OCI-M1 (cell line): ENCODE measurements around the gene SGK1.

Experiments used
- DNase-seq: peaks from one replicate; lab custom pipeline; 2025; lab: John Stamatoyannopoulos, UW

The SGK1 gene

GRCh38 chr6:134317471-134318131, at the start of gene SGK1:
Gene SGK1, minus strand, starts transcription at chr6:134318112. Its CDS starts 652 bp downstream, at chr6:134317460.
- no peak for DNase-seq

- no peak for DNase-seq
Observed at GRCh38 chr6:134363323-134364039, 45.6 kb upstream of the SGK1 start.

DNA sequence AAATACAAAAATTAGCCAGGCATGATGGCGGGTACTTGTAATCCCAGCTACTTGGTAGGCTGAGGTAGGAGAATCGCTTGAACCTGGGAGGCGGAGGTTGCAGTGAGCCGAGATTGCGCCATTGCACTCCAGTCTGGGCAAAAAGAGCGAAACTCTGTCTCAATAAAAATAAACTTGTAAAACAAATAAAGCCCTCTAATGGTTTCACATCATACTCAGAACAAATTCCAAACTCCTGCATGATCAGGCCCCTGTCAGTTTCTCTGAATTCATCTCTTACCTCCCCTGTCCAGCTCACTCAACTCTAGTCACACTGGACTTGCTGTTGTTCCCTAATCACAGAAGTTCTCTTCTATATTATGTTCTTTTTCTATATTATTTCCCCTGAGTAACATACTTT, 43.1 kb upstream of the SGK1 start:
- no peak for DNase-seq

GRCh38 chr6:134359302-134359701, 41.4 kb upstream of the SGK1 start:
- DNase-seq, result no peak

GRCh38 chr6:134358320-134358719, 40.4 kb upstream of the SGK1 start:
- peak; percentile 63 for DNase-seq

DNA sequence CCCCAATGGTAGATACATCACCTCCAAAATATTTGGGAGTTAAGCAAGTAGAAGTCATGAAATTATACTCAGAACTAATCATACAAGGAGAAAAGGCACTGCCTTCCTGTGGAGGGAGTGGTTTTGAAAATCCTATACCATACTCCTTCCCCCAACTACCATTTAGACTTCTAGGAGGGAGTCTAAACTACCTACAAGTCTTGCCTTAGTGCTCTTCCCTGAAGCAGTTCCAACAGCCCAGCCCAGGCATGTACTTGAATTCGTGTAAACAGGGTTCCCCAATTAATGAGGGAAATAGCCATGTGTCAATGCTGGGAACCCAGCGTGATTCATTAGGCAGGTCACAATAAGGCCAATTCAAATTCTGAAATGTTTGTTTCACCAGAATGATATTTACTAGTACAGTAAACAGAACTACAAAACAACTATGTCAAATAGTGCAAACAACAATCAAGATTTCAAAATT, 39.1 kb upstream of the SGK1 start:
- no peak for DNase-seq

- DNase-seq, result no peak
Observed at GRCh38 chr6:134356405-134356804, 38.5 kb upstream of the SGK1 start.

GRCh38 chr6:134352786-134353480, 35.0 kb upstream of the SGK1 start:
- no peak for DNase-seq

DNA sequence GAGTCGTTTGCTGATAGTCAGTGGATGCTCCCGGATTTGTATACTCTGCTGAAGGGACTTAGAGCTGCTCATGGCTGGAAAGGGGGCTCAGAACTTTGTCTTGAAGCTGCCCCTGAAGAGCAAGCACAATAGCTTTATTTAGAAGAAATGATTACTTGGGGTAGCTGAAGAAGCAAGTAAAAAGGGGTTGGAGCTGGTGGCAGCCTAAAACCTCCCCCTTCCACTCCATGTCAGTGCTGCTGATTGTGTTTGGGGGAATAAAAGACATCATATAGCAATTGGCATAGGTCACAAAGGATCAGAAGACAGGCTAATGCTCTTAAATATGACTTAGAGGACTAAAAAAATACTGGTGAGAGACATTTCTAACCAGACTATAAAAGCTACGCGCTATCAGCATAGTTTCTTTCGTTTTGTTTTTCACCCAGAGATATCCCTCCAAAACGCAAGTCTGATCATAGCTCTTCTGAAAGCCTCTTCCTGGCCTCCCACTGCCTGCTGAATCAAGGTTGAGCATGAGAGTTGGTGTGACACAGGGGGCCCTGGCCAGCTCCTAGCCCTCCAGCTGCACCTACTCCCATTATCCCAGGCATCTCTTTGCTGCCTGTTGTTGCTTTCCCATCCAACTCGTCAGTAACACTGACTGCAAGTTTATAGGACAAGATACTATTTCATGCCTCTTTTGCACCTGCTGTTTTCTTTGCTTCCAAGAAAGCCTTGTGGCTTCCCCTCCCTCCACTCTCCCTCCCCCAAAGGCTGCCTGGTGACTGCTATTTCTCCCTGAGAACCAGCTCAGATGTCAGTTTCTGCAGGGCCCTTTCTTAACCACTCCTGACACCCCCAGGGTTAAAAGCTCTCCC, 33.9 kb upstream of the SGK1 start:
- no peak for DNase-seq

DNA sequence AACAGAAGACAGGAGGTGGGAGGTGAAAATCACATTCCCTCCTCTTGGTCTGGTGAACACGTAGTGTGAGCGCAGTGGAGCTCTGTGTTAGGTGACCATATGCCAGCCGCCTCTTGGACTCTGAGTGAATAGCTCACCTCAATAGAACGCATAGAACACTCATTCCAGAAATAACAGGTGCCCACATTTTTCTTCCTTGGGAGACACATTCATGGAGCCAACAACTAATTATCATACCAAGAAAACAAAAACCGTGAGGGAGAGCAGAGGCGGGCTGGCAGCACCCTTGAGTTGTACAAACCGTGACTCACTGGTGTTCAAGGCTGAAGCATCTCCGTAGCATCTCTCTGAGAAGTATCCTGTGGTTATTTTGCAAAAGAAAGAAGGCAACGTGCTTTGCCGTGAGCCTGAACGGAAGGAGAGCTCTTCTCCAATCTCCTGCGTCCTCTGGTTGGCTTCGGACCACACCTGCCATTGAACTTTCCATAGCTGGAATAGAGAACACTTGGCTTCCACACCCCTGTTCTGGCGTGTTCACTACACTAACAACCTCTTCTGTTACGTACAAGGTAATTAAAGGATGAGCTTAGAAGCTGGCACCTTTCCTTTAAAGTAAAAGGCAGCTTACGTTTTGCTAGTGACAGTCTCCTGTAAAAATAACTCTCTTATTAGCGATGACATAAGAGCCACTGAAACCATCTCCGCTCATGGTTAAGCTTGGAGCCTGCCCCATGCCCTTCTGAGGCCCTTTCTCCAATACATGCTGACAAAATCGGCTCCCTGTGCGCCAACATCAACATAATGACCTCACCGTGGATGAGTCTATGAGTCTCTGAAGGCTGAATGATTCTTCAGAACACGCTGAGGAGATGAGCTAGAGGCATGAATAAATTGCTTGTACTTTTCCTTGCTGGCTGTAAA, 30.2 kb upstream of the SGK1 start:
- DNase-seq, result no peak

GRCh38 chr6:134346932-134347545, 29.1 kb upstream of the SGK1 start:
- DNase-seq, result no peak

DNA sequence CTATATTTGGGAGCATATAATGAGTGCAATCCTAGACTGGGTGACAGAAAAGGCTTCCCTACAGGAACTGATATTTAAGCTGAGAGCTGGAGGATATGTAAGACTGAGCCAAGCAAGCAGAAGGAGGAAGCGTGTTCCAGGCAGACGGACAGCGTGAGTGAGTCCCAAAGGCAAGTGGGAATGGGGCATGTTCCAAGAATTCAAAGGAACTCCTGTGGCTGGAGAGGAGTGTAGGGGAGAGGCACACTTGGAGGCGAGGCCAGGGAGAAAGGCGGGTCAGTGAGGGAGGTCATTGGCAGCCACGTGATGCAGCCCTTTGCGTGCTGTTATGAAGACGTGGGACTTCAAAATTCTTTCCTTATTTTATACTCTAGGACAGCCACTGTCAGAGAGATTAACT, 27.9 kb upstream of the SGK1 start:
- DNase-seq, result no peak

GRCh38 chr6:134343066-134343465, 25.2 kb upstream of the SGK1 start:
- no peak for DNase-seq

- DNase-seq, result no peak
Observed at GRCh38 chr6:134341999-134342567, 24.2 kb upstream of the SGK1 start.

- DNase-seq, result no peak
Observed at GRCh38 chr6:134340179-134340975, 22.5 kb upstream of the SGK1 start.

- DNase-seq, result no peak
Observed at GRCh38 chr6:134339216-134339615, 21.3 kb upstream of the SGK1 start.

- DNase-seq, result no peak
Observed at GRCh38 chr6:134331256-134331655, 13.3 kb upstream of the SGK1 start.

DNA sequence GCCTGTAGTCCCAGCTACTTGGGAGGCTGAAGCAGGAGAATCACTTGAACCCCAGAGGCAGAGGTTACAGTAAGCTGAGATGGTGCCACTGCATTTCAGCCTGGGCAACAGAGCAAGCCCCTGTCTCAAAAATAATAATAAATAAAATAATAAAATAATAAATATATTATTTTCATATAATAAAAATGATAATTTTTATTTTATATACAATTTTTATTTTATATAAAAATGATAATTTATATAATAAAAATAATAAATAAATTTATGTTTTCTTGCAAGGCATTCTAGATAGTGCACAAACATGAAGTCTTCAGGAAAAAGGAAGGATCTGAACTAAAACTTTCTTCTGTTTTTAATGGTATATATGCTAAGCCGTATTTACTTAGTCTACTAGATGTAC, 12.6 kb upstream of the SGK1 start:
- DNase-seq, result no peak

GRCh38 chr6:134328792-134329191, 10.9 kb upstream of the SGK1 start:
- DNase-seq, result peak; percentile 10
